Dendritic cell treated with granulocyte-macrophage colony-stimulating factor and Interleukin-4, amounts not matched to agents 40 ng/mL and 50 ng/mL, for 4 days (primary cell): Measurements from ENCODE around the gene EGFLAM.

Experiments used
- H3K27ac Mint-ChIP-seq: one replicate; pipeline ENCODE4 v1.8.0; 2022; ENCODE audit warnings: mild to moderate bottlenecking, mixed read lengths
- H3K27me3 Mint-ChIP-seq: one replicate; pipeline ENCODE4 v1.8.0; 2022; ENCODE audit warnings: mild to moderate bottlenecking, mixed read lengths
- H3K36me3 Mint-ChIP-seq: one replicate; pipeline ENCODE4 v1.8.0; 2022; ENCODE audit warnings: low read depth, mixed read lengths
- H3K4me1 Mint-ChIP-seq: one replicate; pipeline ENCODE4 v1.8.0; 2022; ENCODE audit warnings: low read depth, mixed read lengths
- H3K4me3 Mint-ChIP-seq: one replicate; pipeline ENCODE4 v1.8.0; 2022; ENCODE audit warnings: mild to moderate bottlenecking, moderate library complexity, mixed read lengths
- H3K9me3 Mint-ChIP-seq: one replicate; pipeline ENCODE4 v1.8.0; 2022; ENCODE audit warnings: mixed read lengths
- intact Hi-C: fragments of 100-400 bp; cut with micrococcal nuclease; formaldehyde crosslinking; loops from one replicate; pipeline ENCODE4 v1.15.0; 2022

EGFLAM gene

GRCh38 chr5:38500573-38501260 is 242.4 kb downstream of the EGFLAM start:
- H3K4me3 Mint-ChIP-seq, result no peak overlapping the region
- H3K27me3 Mint-ChIP-seq, result peaks cover 41% of the 10 kb centered on the region
- no peak overlapping the region for H3K27ac Mint-ChIP-seq
- H3K36me3 Mint-ChIP-seq, result no peaks in the 10 kb centered on the region
- H3K4me1 Mint-ChIP-seq, result no peaks in the 10 kb centered on the region
- intact Hi-C loops, result no loop called here
- no peaks in the 10 kb centered on the region for H3K9me3 Mint-ChIP-seq

- Mint-ChIP-seq H3K4me1 (no peaks in the 10 kb centered on the region), H3K27ac (no peak overlapping the region), H3K4me3 (no peak overlapping the region), H3K36me3 (no peaks in the 10 kb centered on the region), H3K9me3 (no peaks in the 10 kb centered on the region), H3K27me3 (peaks cover 31% of the 10 kb centered on the region)
- intact Hi-C loops, result no loop called here
These were observed 247.9 kb downstream of the EGFLAM start for GRCh38 chr5:38506302-38506701.

- intact Hi-C loops, result no loop called here
- Mint-ChIP-seq H3K4me1 (no peaks in the 10 kb centered on the region), H3K27ac (no peak overlapping the region), H3K36me3 (no peaks in the 10 kb centered on the region), H3K4me3 (no peak overlapping the region), H3K27me3 (peaks cover 32% of the 10 kb centered on the region), H3K9me3 (no peaks in the 10 kb centered on the region)
These were observed 250.8 kb downstream of the EGFLAM start for GRCh38 chr5:38509185-38509584.
